Fibroblast of lung (primary cell): ENCODE results near the gene RITA1.

Experiments used
- EZH2 ChIP-seq: IDR thresholded peaks from 2 replicates; pipeline ENCODE4 v1.5.1; 2012; ENCODE audit warnings: low read length, control low read depth, mild to moderate bottlenecking; ENCODE audit errors: missing control alignments
- TF ChIP-seq, protein P1 (sequence below), 2 donors: IDR thresholded peaks in 1 of 2; conservative IDR thresholded peaks in 1 of 2; 1 replicate in 1 of 2; 2 replicates in 1 of 2; pipeline ENCODE4 v1.5.1; 2011 to 2012; ENCODE audit warnings: low read length in 2 of 2, control low read depth in 1 of 2, inconsistent platforms in 1 of 2, low read depth in 1 of 2, mild to moderate bottlenecking in 1 of 2

DNA sequence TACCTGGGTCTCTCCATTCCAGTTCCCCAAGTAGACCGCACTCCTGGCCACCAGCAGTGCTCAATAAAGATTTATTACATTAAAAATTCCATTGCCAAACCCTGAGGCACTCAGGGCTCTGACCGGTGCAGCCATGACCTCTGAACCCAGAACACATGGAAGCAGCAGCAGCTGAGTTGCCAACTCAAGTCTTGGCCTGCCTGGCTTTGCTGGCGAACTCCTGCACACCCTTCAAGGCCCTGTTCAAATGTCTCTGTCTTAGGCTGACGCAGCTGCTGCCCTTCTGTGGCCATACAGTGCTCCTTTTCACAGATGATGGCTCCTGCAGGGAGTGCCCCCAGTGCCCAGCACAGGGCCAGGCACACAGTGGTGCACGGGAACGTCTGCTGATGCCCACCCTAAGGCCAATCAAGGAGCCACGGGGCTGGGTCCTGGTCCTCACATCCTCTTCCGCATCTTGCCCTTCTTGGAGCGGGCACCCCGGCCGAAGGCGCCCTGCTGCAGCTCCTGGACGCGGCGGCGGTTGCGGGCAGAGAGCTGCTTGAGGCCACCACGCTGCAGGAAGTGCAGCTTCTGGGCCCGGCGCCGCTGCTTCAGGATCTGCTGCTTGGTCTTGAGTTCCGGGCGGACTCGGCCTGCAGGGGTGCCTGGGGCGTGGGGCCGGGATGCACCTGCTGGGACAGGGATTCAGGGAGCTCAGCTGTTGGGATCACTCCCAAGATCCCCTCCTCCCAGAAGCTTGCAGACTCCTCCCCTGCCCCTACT, 26.9 kb upstream of the RITA1 start:
- TF ChIP-seq, protein P1, sequence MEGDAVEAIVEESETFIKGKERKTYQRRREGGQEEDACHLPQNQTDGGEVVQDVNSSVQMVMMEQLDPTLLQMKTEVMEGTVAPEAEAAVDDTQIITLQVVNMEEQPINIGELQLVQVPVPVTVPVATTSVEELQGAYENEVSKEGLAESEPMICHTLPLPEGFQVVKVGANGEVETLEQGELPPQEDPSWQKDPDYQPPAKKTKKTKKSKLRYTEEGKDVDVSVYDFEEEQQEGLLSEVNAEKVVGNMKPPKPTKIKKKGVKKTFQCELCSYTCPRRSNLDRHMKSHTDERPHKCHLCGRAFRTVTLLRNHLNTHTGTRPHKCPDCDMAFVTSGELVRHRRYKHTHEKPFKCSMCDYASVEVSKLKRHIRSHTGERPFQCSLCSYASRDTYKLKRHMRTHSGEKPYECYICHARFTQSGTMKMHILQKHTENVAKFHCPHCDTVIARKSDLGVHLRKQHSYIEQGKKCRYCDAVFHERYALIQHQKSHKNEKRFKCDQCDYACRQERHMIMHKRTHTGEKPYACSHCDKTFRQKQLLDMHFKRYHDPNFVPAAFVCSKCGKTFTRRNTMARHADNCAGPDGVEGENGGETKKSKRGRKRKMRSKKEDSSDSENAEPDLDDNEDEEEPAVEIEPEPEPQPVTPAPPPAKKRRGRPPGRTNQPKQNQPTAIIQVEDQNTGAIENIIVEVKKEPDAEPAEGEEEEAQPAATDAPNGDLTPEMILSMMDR (conservative IDR thresholded peaks at IDR 0.05 in 1 of 2, IDR thresholded peaks at IDR 0.05 in 1 of 2; ENCODE audit: low read depth in 1 of 2, low read length in 2 of 2): no peak
- no peak for TF ChIP-seq EZH2
